GM18907 (cell line): ENCODE results near the gene CLIC6.

ENCODE experiments used
- ATAC-seq: cut with Tn5 transposase; IDR thresholded peaks from one replicate; pipeline ENCODE4 v1.9.1; 2021; ENCODE audit warnings: mild to moderate bottlenecking, moderate library complexity; ENCODE audit not compliant: unreplicated experiment

Gene CLIC6

DNA sequence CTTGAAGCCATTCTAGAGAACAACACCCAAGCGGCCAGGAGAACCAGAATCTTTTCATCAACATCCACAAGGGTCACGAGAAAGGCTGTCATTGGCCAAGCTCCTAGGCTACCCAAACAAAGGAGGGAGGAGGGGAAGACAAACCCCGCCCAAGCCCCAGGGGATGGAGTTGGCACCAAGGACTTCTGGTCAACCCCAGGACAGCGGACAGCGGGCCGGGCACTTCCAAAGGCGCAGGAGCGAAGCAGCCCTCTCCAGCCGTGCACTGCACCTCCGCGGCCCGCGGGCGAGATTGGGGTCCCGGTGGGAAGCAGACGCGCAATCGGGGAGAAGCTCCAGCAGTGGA, at the start of gene CLIC6:
Gene CLIC6, plus strand, starts transcription at position 192 of the 346 bp plus-strand sequence. CDS start 395 bp downstream, outside the sequence.
- ATAC-seq: no peak

DNA sequence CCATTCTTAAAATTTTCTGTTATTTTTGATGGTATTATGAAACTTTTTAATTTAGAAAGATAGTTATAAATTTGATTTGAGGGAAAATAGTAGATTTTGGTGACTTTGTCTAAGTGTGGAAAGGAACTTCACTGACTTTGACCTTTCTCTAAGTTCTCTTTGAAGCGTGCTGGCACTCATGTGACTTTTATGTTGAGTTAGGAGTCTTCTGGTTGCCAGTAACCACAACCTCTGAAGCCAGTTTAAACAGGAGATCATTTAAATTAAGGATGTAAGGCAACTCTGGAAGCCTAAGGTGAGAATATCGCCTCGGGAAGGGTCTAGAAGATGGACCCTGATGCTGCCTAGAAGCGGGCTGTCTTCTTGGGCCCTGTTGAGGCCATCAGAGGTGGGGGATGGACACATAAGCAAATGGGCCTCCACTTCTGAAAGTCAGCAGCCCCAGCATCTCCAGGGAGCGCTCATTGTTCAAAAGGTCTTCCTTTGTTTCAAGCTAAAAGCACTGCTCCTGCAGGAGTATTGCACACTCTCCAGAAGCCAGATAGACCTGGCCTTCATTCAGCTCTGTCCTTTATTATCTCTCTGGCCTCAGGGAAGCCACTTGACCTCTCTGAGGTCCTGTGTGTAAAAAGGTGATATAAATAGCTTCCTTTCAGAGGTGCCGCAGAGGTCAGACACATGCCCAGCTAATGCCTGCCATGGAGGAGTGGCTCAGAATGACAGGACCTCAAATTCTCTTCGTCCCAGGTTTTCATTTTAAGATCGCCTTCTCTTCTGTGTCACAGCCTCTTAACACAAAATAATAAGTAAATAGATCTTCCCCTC, 48.7 kb upstream of the CLIC6 start:
- no peak for ATAC-seq

DNA sequence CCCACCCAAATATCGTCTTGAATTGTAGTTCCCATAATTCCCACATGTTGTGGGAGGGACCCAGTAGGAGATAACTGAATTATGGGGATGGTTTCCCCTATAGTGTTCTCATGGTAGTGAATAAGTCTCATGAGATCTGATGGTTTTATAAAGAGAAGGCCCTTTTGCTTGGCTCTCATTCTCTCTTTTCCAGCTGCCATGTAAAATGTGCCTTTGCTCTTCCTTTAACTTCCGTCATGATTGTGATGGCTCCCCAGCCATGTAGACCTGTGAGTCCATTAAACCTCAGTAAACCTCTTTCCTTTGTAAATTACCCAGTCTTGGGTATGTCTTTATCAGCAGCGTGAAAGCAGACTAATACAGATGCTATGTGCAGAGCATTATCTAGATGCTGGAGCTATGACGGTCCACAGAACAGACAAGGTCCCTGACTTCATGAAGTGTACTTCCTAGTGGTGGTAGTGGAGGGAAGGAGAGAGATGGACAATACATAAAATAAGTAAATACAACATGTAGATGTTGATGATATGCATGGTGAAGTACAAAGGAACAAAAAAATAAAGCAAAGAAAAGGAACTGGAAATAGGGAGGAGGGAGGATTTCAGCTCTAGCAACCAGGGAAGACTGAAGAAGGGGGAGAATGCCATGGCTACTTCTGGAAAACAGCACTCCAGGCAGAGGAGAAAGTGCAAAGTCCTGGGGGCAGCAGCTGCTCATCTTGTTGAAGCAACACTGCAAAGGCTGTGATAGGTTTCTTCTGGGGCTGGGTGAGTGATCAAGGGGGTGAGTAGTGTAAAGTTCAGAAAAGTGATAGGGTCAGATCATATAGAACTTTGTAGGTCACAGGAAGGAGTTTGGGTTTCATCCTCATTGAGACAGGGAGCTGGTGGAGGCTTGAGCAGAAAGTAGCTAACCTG, 47.1 kb upstream of the CLIC6 start:
- ATAC-seq: no peak

- no peak for ATAC-seq
These were observed 45.3 kb upstream of the CLIC6 start for GRCh38 chr21:34623516-34623915.

DNA sequence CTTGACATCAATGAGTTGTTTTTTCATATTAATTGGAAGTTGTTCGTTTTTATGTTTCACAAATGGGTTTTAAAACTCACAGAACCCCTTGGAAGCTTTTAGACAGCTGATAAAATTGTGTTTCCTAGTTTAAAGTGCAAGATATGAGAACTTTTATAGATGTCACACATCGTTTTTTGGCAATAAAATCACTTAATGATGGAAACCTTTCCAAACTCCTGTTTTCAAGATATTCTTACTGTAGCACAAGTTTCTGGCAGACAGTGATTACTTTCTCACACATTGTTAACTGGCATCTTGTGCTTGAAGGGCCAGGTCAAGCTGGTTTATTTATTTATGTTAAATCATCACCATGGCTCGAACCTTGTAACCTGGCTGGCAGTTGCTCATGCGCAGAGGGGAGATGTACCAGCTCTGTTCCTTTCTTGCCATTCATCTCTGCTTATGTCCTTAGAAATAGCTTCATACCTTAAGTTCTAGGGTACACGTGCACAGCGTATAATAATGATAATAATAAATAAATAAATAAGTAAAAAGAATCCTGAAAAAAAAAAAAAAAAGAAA, 43.7 kb upstream of the CLIC6 start:
- no peak for ATAC-seq

DNA sequence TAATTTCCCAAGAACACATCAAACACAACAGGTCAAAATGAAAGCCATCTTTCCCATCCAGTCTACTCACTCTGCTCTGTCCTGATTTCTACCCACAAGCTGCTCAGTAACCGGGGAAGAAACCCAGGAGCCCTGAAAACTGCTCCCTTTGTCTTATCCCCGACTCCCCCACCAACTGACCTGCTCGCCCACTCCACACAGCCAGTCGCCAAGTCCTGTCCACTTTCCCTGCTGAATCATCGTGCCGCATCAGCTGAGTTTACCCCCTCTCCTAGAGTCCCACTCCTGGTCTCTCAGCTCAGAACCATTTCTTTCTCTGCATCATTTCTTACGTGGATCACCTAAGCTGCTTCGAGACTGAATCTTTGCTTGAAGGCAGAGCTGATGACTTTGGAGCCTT, 42.7 kb upstream of the CLIC6 start:
- ATAC-seq: no peak

DNA sequence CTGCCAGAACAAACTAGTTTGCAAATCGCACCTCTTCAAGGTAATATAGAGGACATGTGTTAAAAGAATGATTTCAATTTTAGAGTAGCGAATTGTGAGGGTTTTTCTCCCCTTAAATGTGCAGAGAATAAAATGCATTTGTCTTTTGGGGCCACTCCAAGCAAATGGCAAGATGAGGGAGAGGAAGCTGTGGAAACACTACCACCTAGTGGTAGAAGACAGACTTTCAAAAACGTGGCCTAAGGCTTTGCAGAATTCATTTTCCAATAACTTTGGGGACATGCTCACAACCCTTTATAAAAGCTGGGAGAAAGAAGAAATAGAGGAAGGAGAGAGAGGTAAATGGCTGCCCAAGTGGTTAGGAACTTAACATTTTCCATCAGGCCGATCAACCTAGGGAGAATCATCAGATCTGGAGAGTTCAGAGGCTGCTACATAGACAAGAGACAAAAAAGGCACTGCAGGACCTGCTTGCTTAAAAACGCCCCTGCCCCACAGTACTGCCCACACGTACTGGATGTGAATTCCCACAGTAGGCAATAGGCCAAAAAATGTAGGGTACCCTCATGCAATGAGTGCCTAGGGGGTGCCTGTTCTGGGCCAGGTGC, 38.2 kb upstream of the CLIC6 start:
- ATAC-seq: peak; percentile 50

DNA sequence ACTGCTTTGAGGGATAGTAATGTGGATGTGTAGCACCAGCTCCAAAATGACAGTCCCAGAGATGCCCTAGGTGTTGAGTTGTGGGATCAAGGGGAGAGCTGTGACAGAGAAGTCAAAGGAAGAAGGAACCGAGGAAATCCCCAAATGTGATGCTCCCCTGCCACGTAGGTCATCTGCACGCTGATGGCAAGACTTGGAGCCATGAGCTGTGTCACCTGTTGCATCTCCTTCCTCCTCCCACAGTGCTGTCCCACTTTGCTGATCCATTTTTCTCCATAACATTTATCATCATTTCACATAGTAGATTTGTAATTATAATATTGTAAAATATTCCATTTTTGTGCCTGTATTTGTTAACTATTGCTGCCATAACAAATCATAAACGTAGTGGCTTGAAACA, 36.3 kb upstream of the CLIC6 start:
- ATAC-seq: no peak

- ATAC-seq: no peak
These were observed 33.5 kb upstream of the CLIC6 start for GRCh38 chr21:34635307-34635706.

GRCh38 chr21:34636961-34637360, 31.8 kb upstream of the CLIC6 start:
- ATAC-seq: no peak

GRCh38 chr21:34639250-34639649, 29.5 kb upstream of the CLIC6 start:
- ATAC-seq: no peak

GRCh38 chr21:34639882-34640788, 28.7 kb upstream of the CLIC6 start:
- ATAC-seq: peak; percentile 45

DNA sequence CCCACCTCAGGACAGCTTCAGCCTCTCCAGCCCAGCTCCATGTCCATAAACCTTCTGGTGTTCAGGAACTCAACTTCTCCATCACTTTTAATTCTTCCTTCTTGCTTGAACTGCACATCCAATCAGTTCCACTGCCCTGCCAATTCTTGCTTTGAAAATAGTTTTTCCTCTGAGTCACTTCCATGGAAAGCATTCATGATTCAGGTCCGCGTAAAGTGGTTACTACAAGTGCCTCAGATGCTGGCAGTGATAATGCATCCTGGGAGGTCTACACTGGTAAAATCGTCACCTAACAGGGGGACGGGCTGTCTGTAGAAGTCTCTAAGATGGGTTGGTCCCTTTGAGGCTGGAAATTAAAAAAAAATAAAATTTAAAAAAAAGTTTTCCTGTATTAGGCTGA, 27.9 kb upstream of the CLIC6 start:
- no peak for ATAC-seq

DNA sequence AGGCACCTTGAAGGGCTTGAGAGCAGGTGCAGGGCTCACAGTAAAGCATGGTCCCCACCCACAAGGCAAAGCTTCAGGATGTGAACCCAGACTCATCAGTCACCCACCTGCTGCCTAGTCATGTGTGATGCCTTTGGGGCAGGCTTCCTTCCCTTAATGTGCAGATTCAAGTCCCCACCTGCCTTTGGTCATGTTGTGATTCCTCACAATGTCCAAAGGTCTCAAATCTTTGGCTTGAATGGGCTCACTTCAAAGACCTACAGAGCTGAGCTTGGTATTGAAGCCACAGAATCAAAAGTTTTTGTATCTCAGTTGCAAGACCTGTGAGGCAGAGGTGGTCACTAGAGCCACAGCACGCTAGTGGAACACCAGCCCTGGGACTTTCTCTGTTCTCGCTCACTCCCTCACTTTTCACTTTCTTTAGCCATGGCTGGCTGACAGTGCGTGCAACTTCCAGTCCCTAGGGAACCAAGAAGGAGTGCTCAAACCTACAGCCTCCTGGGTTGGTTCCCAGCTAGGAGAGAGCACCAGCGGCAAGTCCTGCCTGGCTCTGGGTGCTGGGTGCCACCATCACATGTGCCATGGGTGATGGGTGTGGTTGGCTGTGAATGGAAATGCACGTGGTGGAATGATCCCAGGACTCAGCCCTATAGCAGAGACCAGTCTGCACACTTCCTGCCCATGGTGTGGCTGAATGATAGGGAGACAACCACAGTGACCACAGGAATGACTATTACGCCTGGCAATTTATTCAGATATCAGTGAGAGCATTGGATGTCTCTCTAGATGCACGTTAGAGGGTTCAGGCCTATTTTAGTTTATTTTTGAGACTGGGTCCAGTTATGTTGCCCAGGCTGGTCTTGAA, 26.4 kb upstream of the CLIC6 start:
- peak; percentile 67 for ATAC-seq

GRCh38 chr21:34644825-34645224, 24.0 kb upstream of the CLIC6 start:
- ATAC-seq: no peak

GRCh38 chr21:34647555-34647954, 21.2 kb upstream of the CLIC6 start:
- ATAC-seq: no peak

DNA sequence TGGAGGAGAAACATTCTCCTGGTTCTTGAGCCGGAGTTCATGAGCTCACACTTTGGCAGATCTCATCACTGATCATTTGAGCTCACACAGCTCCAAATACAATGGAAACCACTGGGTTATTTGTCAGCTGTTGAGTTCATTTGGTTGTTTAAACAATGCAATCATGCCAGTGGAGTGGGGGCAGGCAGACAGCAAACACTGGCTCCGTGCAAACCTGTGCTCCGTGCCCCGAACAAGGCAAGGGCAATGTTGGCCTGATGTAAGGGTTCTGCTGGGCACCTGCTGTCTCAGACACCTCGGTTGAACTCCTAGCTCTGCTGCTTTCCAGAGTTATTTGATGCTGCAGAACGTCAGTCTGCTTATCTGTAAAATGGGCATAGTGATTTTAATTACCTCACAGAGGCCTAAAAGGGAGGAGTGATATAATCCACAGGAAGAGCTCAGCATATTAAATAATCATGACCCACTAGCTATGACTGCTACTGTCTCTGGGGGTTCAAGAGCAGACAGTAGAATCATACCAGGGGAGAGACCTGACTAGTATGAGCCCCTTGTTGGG, 20.0 kb upstream of the CLIC6 start:
- no peak for ATAC-seq

- ATAC-seq: no peak
These were observed 19.4 kb upstream of the CLIC6 start for GRCh38 chr21:34649400-34649799.

- ATAC-seq: no peak
These were observed 17.8 kb upstream of the CLIC6 start for GRCh38 chr21:34650861-34651431.
